A549 (cell line): Measurements from ENCODE around the gene MGP. TPM values are rescaled to one million over a fixed set of nuclear protein-coding genes. Genes with fewer than 3 reads are reported as not detected.

ENCODE experiments used
- ATAC-seq, 2 experiments: fragments of 200-7000 bp in 1 of 2; fragments of >200 bp in 1 of 2; cut with Nextera tagmentation in 1 of 2; cut with Tn5 transposase in 1 of 2; 3 replicates each; pipeline versions ENCODE4 v1.8.0 to v1.9.1; 2018 to 2020; ENCODE audit warnings: mild to moderate bottlenecking in 1 of 2, moderate library complexity in 1 of 2
- CTCF ChIA-PET: fragments of 300-600 bp; sonication (Branson Sonifier 250); formaldehyde crosslinking; extraction: SDS; loops from one replicate; lab custom pipeline; 2021; ENCODE audit warnings: antibody characterized with exemption, inconsistent platforms; lab: Yijun Ruan, JAX
- POLR2A ChIA-PET: fragments of 350-600 bp; formaldehyde crosslinking; extraction: SDS; loops from one replicate; lab custom pipeline; 2021; ENCODE audit warnings: antibody characterized with exemption, inconsistent platforms; lab: Yijun Ruan, JAX
- DNase-seq, 2 experiments: peaks; one replicate each; pipeline versions ENCODE4 v3.0.0 to v3.0.0-alpha.2; 2011 to 2016; ENCODE audit warnings: low read depth in 1 of 2, low spot score in 1 of 2
- FAIRE-seq: peaks from 2 replicates; lab custom pipeline; 2011; peaks lifted over from hg19 to GRCh38; lab: Jason Lieb, UNC
- H3K27ac ChIP-seq, 2 experiments: fragments of >200 bp; sonication (Bioruptor Twin); formaldehyde crosslinking; 3 replicates each; pipeline ENCODE4 v1.5.1; 2016 to 2017
- H3K4me1 ChIP-seq: fragments of >200 bp; sonication (Bioruptor Twin); formaldehyde crosslinking; 3 replicates; pipeline ENCODE4 v1.6.1; 2016
- H3K4me2 ChIP-seq: fragments of >200 bp; sonication (Bioruptor Twin); formaldehyde crosslinking; 3 replicates; pipeline ENCODE4 v1.6.1; 2016
- H3K4me3 ChIP-seq: fragments of >200 bp; sonication (Bioruptor Twin); formaldehyde crosslinking; 3 replicates; pipeline ENCODE4 v1.5.1; 2016
- H3K9me3 ChIP-seq: fragments of >200 bp; sonication (Bioruptor Twin); formaldehyde crosslinking; 3 replicates; pipeline ENCODE4 v1.6.1; 2016
- BHLHE40 ChIP-seq: IDR thresholded peaks from 2 replicates; pipeline ENCODE4 v1.6.1; 2012; ENCODE audit warnings: low read depth, low read length, inconsistent platforms
- CBX2 ChIP-seq: fragments of 200-600 bp; sonication (generic); IDR thresholded peaks from 2 replicates; pipeline ENCODE4 v1.6.1; 2016; ENCODE audit warnings: low read depth, mild to moderate bottlenecking, borderline replicate concordance
- CHD2 ChIP-seq: fragments of 150-350 bp; IDR thresholded peaks from 2 replicates; pipeline ENCODE4 v1.6.1; 2014; ENCODE audit warnings: low read length; ENCODE audit not compliant: partially characterized antibody
- CTCF ChIP-seq: fragments of >200 bp; sonication (Bioruptor Twin); formaldehyde crosslinking; IDR thresholded peaks from 3 replicates; pipeline ENCODE4 v1.5.1; 2016
- E2F6 ChIP-seq: IDR thresholded peaks from 2 replicates; pipeline ENCODE4 v1.6.1; 2012; ENCODE audit warnings: low read depth, borderline replicate concordance
- EHF ChIP-seq: fragments of 250-450 bp; sonication (Bioruptor Pico); IDR thresholded peaks from 2 replicates; pipeline ENCODE4 v1.5.0; 2020; ENCODE audit warnings: mild to moderate bottlenecking
- ELK1 ChIP-seq: fragments of 150-350 bp; IDR thresholded peaks from 2 replicates; pipeline ENCODE4 v1.6.1; 2014; ENCODE audit warnings: low read depth, mild to moderate bottlenecking, low read length
- ESRRA ChIP-seq: fragments of 150-350 bp; IDR thresholded peaks from 2 replicates; pipeline ENCODE4 v1.6.1; 2014; ENCODE audit warnings: mild to moderate bottlenecking, low read length, borderline replicate concordance
- FOSL2 ChIP-seq, 2 experiments: fragments of 450-650 bp in 1 of 2; fragments of >200 bp in 1 of 2; sonication (Bioruptor Twin) in 1 of 2; formaldehyde crosslinking; IDR thresholded peaks; 2 replicates each; pipeline versions ENCODE4 v1.5.0 to v1.6.1; 2016 to 2020; ENCODE audit warnings: mild to moderate bottlenecking in 1 of 2, moderate library complexity in 1 of 2
- GATA3 ChIP-seq: IDR thresholded peaks from 2 replicates; pipeline ENCODE4 v1.6.1; 2012; ENCODE audit warnings: borderline replicate concordance
- HDAC2 ChIP-seq: fragments of 200-600 bp; sonication (generic); IDR thresholded peaks from 2 replicates; pipeline ENCODE4 v1.6.1; 2016
- HEYL ChIP-seq: fragments of 250-450 bp; sonication (Bioruptor Pico); IDR thresholded peaks from 2 replicates; pipeline ENCODE4 v1.8.0; 2021; ENCODE audit warnings: mild to moderate bottlenecking, moderate library complexity
- HOXA7 ChIP-seq: fragments of 250-450 bp; sonication (Bioruptor Pico); IDR thresholded peaks from 2 replicates; pipeline ENCODE4 v1.5.0; 2020; ENCODE audit warnings: mild to moderate bottlenecking, moderate library complexity
- HOXB13 ChIP-seq: fragments of 250-450 bp; sonication (Bioruptor Pico); IDR thresholded peaks from 2 replicates; pipeline ENCODE4 v1.5.0; 2020; ENCODE audit warnings: low read depth, mild to moderate bottlenecking, moderate library complexity
- HOXB5 ChIP-seq: fragments of 250-450 bp; sonication (Bioruptor Pico); IDR thresholded peaks from 2 replicates; pipeline ENCODE4 v1.5.0; 2020; ENCODE audit warnings: mild to moderate bottlenecking, moderate library complexity
- MAFK ChIP-seq: fragments of 450-650 bp; IDR thresholded peaks from 2 replicates; pipeline ENCODE4 v1.6.1; 2014; ENCODE audit not compliant: partially characterized antibody
- MAZ ChIP-seq: fragments of 150-350 bp; IDR thresholded peaks from 2 replicates; pipeline ENCODE4 v1.6.1; 2014; ENCODE audit warnings: antibody characterized with exemption, low read depth, low read length, borderline replicate concordance
- NPAS2 ChIP-seq: fragments of 250-450 bp; sonication (Bioruptor Pico); IDR thresholded peaks from 2 replicates; pipeline ENCODE4 v1.8.0; 2022; ENCODE audit warnings: mild to moderate bottlenecking, moderate library complexity, borderline replicate concordance
- NR3C1 ChIP-seq: fragments of >200 bp; sonication (Bioruptor Twin); formaldehyde crosslinking; IDR thresholded peaks from 3 replicates; pipeline ENCODE4 v1.6.1; 2017
- POLR2AphosphoS2 ChIP-seq: conservative IDR thresholded peaks from 2 replicates; pipeline ENCODE4 v1.6.1; 2012; ENCODE audit warnings: low read length, improper control_type of control experiment, inconsistent platforms
- RAD21 ChIP-seq, 2 experiments: fragments of >200 bp in 1 of 2; sonication (Bioruptor Twin) in 1 of 2; formaldehyde crosslinking in 1 of 2; IDR thresholded peaks in 1 of 2; conservative IDR thresholded peaks in 1 of 2; 2 replicates in 1 of 2; 3 replicates in 1 of 2; pipeline ENCODE4 v1.6.1; 2012 to 2018; ENCODE audit warnings: inconsistent platforms in 1 of 2
- RARB ChIP-seq: fragments of 250-450 bp; sonication (Bioruptor Pico); IDR thresholded peaks from 2 replicates; pipeline ENCODE4 v1.8.0; 2021; ENCODE audit warnings: mild to moderate bottlenecking, moderate library complexity
- RFX5 ChIP-seq: fragments of 450-650 bp; IDR thresholded peaks from 2 replicates; pipeline ENCODE4 v1.7.1; 2014; ENCODE audit warnings: antibody characterized with exemption, mild to moderate bottlenecking, moderate library complexity
- SMC3 ChIP-seq: fragments of >200 bp; sonication (Bioruptor Twin); formaldehyde crosslinking; IDR thresholded peaks from 3 replicates; pipeline ENCODE4 v1.6.1; 2018; ENCODE audit warnings: inconsistent platforms
- SREBF2 ChIP-seq: fragments of 450-650 bp; IDR thresholded peaks from 2 replicates; pipeline ENCODE4 v1.6.1; 2014; ENCODE audit warnings: mild to moderate bottlenecking, moderate library complexity
- TP53 ChIP-seq: fragments of 250-450 bp; sonication (Bioruptor Pico); IDR thresholded peaks from 2 replicates; pipeline ENCODE4 v1.5.0; 2021; ENCODE audit warnings: mild to moderate bottlenecking, moderate library complexity
- ZNF302 ChIP-seq: fragments of 250-450 bp; sonication (Bioruptor Pico); IDR thresholded peaks from 2 replicates; pipeline ENCODE4 v1.9.0; 2021; ENCODE audit warnings: inconsistent platforms, mild to moderate bottlenecking, moderate library complexity
- ZSCAN20 ChIP-seq: fragments of 250-450 bp; sonication (Bioruptor Pico); IDR thresholded peaks from 2 replicates; pipeline ENCODE4 v1.8.0; 2022; ENCODE audit warnings: mild to moderate bottlenecking, moderate library complexity
- WGBS: methylation state at CpG from one replicate; pipeline ENCODE4 v1.1.6; 2017; ENCODE audit errors: missing lambda C conversion rate; 5-methylcytosine and 5-hydroxymethylcytosine counted together
- polyA plus RNA-seq, 4 experiments: library from polyadenylated mRNA; depleted of rRNA in 3 of 4; stranded (reverse); fragments of >200 nt; fragmentation: RNase III in 1 of 4; extraction: RNeasy Plus Mini Kit Qiagen cat#74134 plus additional on column Dnase treatment in 1 of 4; gene quantifications; 2 replicates in 3 of 4; 3 replicates in 1 of 4; pipeline ENCODE4 v1.2.3, GENCODE V29; 2011 to 2017

The MGP gene
- polyA plus RNA-seq, 2 of the 4 experiments (the other 2 are of a cell fraction) = 0.16 to 0.30 TPM

GRCh38 chr12:14846042-14846587 lies 39.5 kb downstream of the MGP start:
- no peak for TF ChIP-seq CHD2
- no peak for TF ChIP-seq HOXA7 (CRISPR knock-in tag)
- TF ChIP-seq NPAS2 (CRISPR knock-in tag) = no peak
- TF ChIP-seq FOSL2 (IDR thresholded peaks at IDR 0.05) = no peak
- TF ChIP-seq FOSL2 (CRISPR knock-in tag; IDR thresholded peaks at IDR 0.05) = no peak
- TF ChIP-seq HOXB5 (CRISPR knock-in tag) = no peak
- no peak for TF ChIP-seq HOXB13 (CRISPR knock-in tag)
- no peak for TF ChIP-seq MAFK
- TF ChIP-seq TP53 = no peak
- no peak for TF ChIP-seq E2F6
- TF ChIP-seq RFX5 = no peak
- no peak for TF ChIP-seq CBX2
- TF ChIP-seq HEYL = no peak
- no peak for TF ChIP-seq RARB (CRISPR knock-in tag)
- no peak for TF ChIP-seq ELK1
- TF ChIP-seq EHF = no peak
- TF ChIP-seq MAZ = no peak
- CTCF ChIA-PET = interaction anchor here (0.6 to 4.2 kb wide), 17 partner anchors 9 to 375 kb away, joined by 3 to 37 read pairs (median 5); partner anchors contain the start of gene RERG
- 73% methylated on average over 3 of the region's 3 CpGs for WGBS
- peaks cover 36% of the 10 kb centered on the region for H3K4me1 ChIP-seq
- DNase-seq (no peak), FAIRE-seq (no peak), ATAC-seq (no peak)
- no peak overlapping the region for H3K27ac ChIP-seq
- H3K4me3 ChIP-seq = no peak overlapping the region
- no peak overlapping the region for H3K4me2 ChIP-seq
- H3K9me3 ChIP-seq = no peaks in the 10 kb centered on the region
- POLR2A ChIA-PET = no interaction called here

GRCh38 chr12:14845350-14845750 lies 40.3 kb downstream of the MGP start:
- no peak overlapping the region for H3K4me3 ChIP-seq
- no peaks in the 10 kb centered on the region for H3K9me3 ChIP-seq
- H3K27ac ChIP-seq = peak overlapping the region in 1 of 2 experiments; percentile 52; a peak in 3 of 6 replicates
- ChIA-PET CTCF (interaction anchor here (0.6 to 4.2 kb wide), 15 partner anchors 8 to 375 kb away, joined by 3 to 37 read pairs (median 5); partner anchors contain the start of gene RERG), POLR2A (no interaction called here)
- ATAC-seq (peak; percentile 81 to 83; a peak in 5 of 6 replicates), DNase-seq (peak; percentile 58 to 64), FAIRE-seq (no peak)
- WGBS = under 1% methylated on average over 3 of the region's 3 CpGs
- TF ChIP-seq ESRRA (no peak), POLR2AphosphoS2 (no peak), CTCF (peak; percentile 73), BHLHE40 (no peak), EHF (no peak), SREBF2 (no peak), NPAS2 (CRISPR knock-in tag) (no peak), TP53 (no peak), RAD21 (conservative IDR thresholded peaks at IDR 0.05 in 1 of 2, IDR thresholded peaks at IDR 0.05 in 1 of 2) (peak; percentile 88 to 92), ZSCAN20 (CRISPR knock-in tag) (no peak), SMC3 (peak; percentile 90), GATA3 (no peak), HDAC2 (no peak), CHD2 (no peak), NR3C1 (no peak), ZNF302 (CRISPR knock-in tag) (no peak), HOXB5 (CRISPR knock-in tag) (no peak), FOSL2 (IDR thresholded peaks at IDR 0.05) (no peak), FOSL2 (CRISPR knock-in tag; IDR thresholded peaks at IDR 0.05) (no peak)
- peaks cover 44% of the 10 kb centered on the region for H3K4me1 ChIP-seq
- H3K4me2 ChIP-seq = no peak overlapping the region
